Thymus (tissue), 11 donors: ENCODE measurements around the gene DFFB. TPM values are rescaled to one million over a fixed set of nuclear protein-coding genes. Genes with fewer than 3 reads are reported as not detected.

ENCODE experiments used
- DNase-seq, 9 donors: peaks; one replicate each; pipeline ENCODE4 v3.0.0-alpha.2; 2013; ENCODE audit warnings: low spot score in 9 of 9, low read depth in 6 of 9, missing footprints in 1 of 9
- H3K27ac ChIP-seq, 2 donors: one replicate each; pipeline ENCODE4 v1.5.1; 2013; ENCODE audit warnings: control low read depth in 1 of 2, low read depth in 1 of 2, low read length in 1 of 2, mild to moderate bottlenecking in 1 of 2, moderate library complexity in 1 of 2
- H3K27me3 ChIP-seq, 2 donors: one replicate each; pipeline ENCODE4 v1.5.1; 2013; ENCODE audit warnings: low read length in 1 of 2; ENCODE audit not compliant: control insufficient read depth in 2 of 2, insufficient read depth in 1 of 2
- H3K36me3 ChIP-seq, 2 donors: one replicate each; pipeline ENCODE4 v1.5.1; 2013; ENCODE audit warnings: low read length in 1 of 2, mild to moderate bottlenecking in 1 of 2, moderate library complexity in 1 of 2; ENCODE audit not compliant: control insufficient read depth in 2 of 2, insufficient read depth in 2 of 2
- H3K4me1 ChIP-seq, 2 donors: one replicate each; pipeline ENCODE4 v1.5.1; 2013; ENCODE audit warnings: low read length in 2 of 2; ENCODE audit not compliant: control insufficient read depth in 2 of 2, insufficient read depth in 2 of 2
- H3K4me3 ChIP-seq, 2 donors: one replicate each; pipeline ENCODE4 v1.5.1; 2013; ENCODE audit warnings: low read length in 2 of 2, control low read depth in 1 of 2, mild to moderate bottlenecking in 1 of 2
- H3K9me3 ChIP-seq, 2 donors: one replicate each; pipeline ENCODE4 v1.5.1; 2013; ENCODE audit warnings: low read length in 1 of 2, mild to moderate bottlenecking in 1 of 2; ENCODE audit not compliant: control insufficient read depth in 2 of 2, insufficient read depth in 1 of 2
- WGBS: extraction: QIAGEN DNeasy Blood & Tissue Kit; methylation state at CpG from one replicate; pipeline ENCODE4 v1.1.7; 2013; 5-methylcytosine and 5-hydroxymethylcytosine counted together
- polyA plus RNA-seq: library from polyadenylated mRNA; stranded (reverse); fragments of 200-250 nt; gene quantifications from one replicate; pipeline ENCODE4 v1.2.3, GENCODE V29; 2013
- total RNA-seq: library from RNA; stranded (reverse); fragments of 120-200 nt; gene quantifications from one replicate; pipeline ENCODE4 v1.2.4, GENCODE V29; 2013
- donor health status: healthy.

Gene DFFB
- total and polyA plus RNA-seq, 2 donors = 4.5 to 6.7 TPM

GRCh38 chr1:3886691-3887090, 29.4 kb downstream of the DFFB start:
- Histone ChIP-seq H3K36me3 (peaks cover 38 to 53% of the 10 kb centered on the region in 2 donors), H3K4me3 (no peak overlapping the region), H3K4me1 (peaks cover 0 to 6% of the 10 kb centered on the region in 2 donors), H3K27me3 (no peaks in the 10 kb centered on the region), H3K27ac (no peak overlapping the region), H3K9me3 (no peaks in the 10 kb centered on the region)
- DNase-seq = no peak
- WGBS = over 99% methylated on average over 8 of the region's 8 CpGs

DNA sequence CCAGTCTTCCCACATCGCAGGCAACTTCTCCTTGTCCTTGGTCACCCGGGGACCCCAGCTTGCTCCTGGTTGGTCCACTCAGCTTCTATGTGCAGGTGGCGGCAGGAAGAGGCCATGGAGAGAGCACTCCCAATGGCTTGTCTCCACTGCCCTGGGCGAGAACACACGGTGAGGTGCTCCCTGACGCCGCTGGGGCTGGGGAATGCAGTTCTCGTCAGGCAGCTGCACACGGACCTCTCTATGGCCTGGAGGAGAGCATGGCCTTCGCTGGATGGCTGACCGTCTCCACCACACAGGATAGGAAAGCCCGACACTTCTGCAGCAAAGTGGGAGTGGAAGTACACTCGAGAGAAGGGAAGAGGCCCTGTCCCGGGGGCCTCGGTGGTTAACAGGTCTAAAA, 31.0 kb downstream of the DFFB start:
- 98% methylated on average over 15 of the region's 15 CpGs for WGBS
- peaks cover 44 to 58% of the 10 kb centered on the region in 2 donors for H3K36me3 ChIP-seq
- H3K27me3 ChIP-seq = no peaks in the 10 kb centered on the region
- H3K9me3 ChIP-seq = no peaks in the 10 kb centered on the region
- DNase-seq = no peak
- H3K4me1 ChIP-seq = peaks cover 0 to 6% of the 10 kb centered on the region in 2 donors
- no peak overlapping the region for H3K27ac ChIP-seq
- no peak overlapping the region for H3K4me3 ChIP-seq

- Histone ChIP-seq H3K4me3 (no peak overlapping the region), H3K27ac (no peak overlapping the region), H3K4me1 (peaks cover 0 to 6% of the 10 kb centered on the region in 2 donors), H3K36me3 (peaks cover 44 to 52% of the 10 kb centered on the region in 2 donors), H3K27me3 (no peaks in the 10 kb centered on the region), H3K9me3 (no peaks in the 10 kb centered on the region)
- WGBS = 97% methylated on average over 14 of the region's 14 CpGs
- no peak for DNase-seq
Measured at GRCh38 chr1:3889936-3890335, 32.7 kb downstream of the DFFB start.

DNA sequence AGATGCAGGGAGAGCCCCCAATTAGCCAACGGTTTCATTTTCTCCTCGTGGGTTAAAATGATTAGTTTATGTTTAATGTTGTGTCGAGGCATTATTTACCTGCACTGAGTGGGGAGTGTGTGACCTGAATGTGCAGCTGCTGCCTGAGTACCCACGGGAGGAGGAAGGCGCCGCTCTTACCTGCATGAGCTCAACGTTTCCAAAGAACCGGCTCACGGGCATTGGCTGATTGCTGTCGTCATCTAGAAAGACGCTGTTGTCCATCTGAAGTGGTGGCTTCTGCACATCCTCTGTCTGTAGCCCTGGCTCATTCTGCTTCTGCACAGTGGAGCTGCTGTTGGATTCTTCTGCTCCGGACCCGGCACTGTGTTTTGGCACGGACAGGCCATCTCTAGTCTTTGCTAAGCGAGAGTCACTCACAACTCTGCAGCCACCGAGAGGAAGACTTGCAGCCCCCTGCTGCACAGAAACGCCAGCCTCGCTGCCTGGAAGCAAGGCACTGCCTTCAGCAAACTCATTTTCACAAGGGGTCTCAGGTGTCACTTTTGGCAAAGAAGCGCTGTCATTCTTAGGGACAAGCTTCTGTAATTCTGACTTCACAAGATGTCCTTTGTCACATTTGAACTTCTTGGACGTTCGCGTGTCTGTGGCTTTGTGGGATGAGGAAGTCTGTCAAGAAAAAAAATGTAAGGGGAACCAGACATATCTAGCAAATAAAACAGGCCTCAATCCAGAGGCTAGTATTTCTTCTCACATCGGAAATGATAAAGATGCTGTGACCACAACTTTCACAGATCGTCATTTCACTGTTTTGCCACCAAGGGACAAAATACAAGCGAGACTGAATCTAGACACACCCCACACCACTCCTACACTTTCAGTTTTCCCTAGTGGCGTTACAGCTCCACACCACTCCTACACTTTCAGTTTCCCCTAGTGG, 33.4 kb downstream of the DFFB start:
- no peak overlapping the region for H3K4me3 ChIP-seq
- WGBS = 68% methylated on average over 26 of the region's 26 CpGs
- peak in 1 of 9 donors; percentile 26 for DNase-seq
- H3K27me3 ChIP-seq = no peaks in the 10 kb centered on the region
- no peaks in the 10 kb centered on the region for H3K9me3 ChIP-seq
- peaks cover 44 to 55% of the 10 kb centered on the region in 2 donors for H3K36me3 ChIP-seq
- no peak overlapping the region for H3K27ac ChIP-seq
- peaks cover 0 to 6% of the 10 kb centered on the region in 2 donors for H3K4me1 ChIP-seq

DNA sequence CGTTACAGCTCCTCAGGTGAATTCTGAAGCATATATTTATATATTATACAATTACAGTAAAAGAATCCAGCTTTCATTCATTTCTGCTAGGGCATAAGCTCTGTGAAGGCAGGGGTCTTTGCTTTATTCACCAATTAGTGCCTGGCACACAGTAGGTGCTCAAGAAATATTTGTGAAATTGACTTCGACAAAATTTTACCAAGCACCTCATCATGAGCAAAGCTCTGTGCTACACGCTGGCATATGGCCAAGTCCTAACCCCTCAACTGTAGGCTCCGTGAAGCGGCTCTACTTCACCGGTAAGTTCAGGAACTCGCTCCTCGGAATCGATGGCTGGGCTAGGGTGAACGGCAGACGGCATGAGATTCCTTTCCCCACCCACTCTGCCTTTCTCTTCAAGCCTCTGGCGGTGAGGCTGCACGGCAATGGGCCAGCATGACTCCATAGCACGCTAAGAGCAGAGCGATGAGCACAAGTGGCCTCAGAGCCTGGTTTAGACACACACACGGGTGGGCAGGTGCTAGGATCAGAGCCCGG, 34.1 kb downstream of the DFFB start:
- WGBS = 87% methylated on average over 17 of the region's 17 CpGs
- no peaks in the 10 kb centered on the region for H3K9me3 ChIP-seq
- DNase-seq = no peak
- H3K4me1 ChIP-seq = peaks cover 0 to 6% of the 10 kb centered on the region in 2 donors
- H3K4me3 ChIP-seq = no peak overlapping the region
- peaks cover 42 to 51% of the 10 kb centered on the region in 2 donors for H3K36me3 ChIP-seq
- no peaks in the 10 kb centered on the region for H3K27me3 ChIP-seq
- H3K27ac ChIP-seq = no peak overlapping the region

- Histone ChIP-seq H3K36me3 (peaks cover 37 to 44% of the 10 kb centered on the region in 2 donors), H3K4me1 (peaks cover 3 to 6% of the 10 kb centered on the region in 2 donors), H3K27me3 (no peaks in the 10 kb centered on the region), H3K4me3 (no peak overlapping the region), H3K27ac (no peak overlapping the region), H3K9me3 (peaks cover 0 to 3% of the 10 kb centered on the region in 2 donors)
- DNase-seq = no peak
- 94% methylated on average over 14 of the region's 14 CpGs for WGBS
Measured at GRCh38 chr1:3892748-3893147, 35.5 kb downstream of the DFFB start.

- Histone ChIP-seq H3K27me3 (no peaks in the 10 kb centered on the region), H3K9me3 (peaks cover 2 to 8% of the 10 kb centered on the region in 2 donors), H3K36me3 (peaks cover 34 to 42% of the 10 kb centered on the region in 2 donors), H3K27ac (no peak overlapping the region), H3K4me3 (no peak overlapping the region), H3K4me1 (peaks cover 3 to 6% of the 10 kb centered on the region in 2 donors)
- 95% methylated on average over 5 of the region's 5 CpGs for WGBS
- DNase-seq = no peak
Measured at GRCh38 chr1:3893190-3893589, 35.9 kb downstream of the DFFB start.

GRCh38 chr1:3894626-3895278, 37.5 kb downstream of the DFFB start:
- peaks cover 9 to 11% of the 10 kb centered on the region in 2 donors for H3K4me1 ChIP-seq
- no peak overlapping the region for H3K27ac ChIP-seq
- H3K4me3 ChIP-seq = no peak overlapping the region
- no peak for DNase-seq
- peaks cover 25 to 27% of the 10 kb centered on the region in 2 donors for H3K36me3 ChIP-seq
- WGBS = 98% methylated on average over 17 of the region's 17 CpGs
- H3K27me3 ChIP-seq = no peaks in the 10 kb centered on the region
- H3K9me3 ChIP-seq = peaks cover 3 to 10% of the 10 kb centered on the region in 2 donors
